Astrocyte of the hippocampus (primary cell): ENCODE results near the gene TEX29.

ENCODE experiments used
- DNase-seq: peaks from one replicate; pipeline ENCODE4 v3.0.0; 2011; ENCODE audit warnings: low read depth, low spot score

Gene TEX29

DNA sequence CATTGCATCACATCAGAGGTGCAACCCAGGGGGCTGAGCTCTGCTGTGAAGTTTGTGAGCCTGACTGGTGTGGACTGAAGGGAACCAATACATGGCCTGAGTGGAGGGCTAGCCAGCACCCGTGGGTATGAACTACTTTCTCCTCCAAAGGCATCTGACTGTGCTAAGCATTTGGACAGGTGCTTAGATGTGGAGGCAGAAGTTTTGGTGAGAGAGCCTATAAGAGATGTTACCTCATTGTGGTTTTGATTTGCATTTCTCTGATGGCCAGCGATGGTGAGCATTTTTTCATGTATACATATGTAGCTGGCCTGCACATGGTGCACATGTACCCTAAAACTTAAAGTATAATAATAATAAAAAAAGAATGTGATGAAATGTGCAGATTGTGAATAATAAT, 46.9 kb downstream of the TEX29 start:
- DNase-seq = no peak

DNA sequence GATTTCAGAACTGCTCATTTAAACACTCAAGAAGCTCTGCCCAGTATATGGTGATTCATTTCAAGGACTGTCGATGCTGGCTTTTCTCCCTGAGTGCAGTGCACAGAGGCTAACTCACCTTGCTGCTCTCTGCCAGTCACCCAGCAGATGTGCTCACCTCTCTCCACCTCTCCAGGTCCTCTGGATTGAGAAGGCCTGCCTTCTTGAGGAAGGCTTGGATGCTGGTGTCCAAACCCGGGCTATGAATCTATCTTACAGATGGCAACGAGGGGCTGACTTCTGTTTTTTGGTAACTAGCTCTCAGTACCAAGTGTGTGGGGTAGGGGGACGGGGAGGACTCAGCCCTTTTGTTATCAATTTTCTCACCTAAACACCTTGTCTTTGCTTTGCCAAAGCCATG, 47.6 kb downstream of the TEX29 start:
- DNase-seq = no peak

DNA sequence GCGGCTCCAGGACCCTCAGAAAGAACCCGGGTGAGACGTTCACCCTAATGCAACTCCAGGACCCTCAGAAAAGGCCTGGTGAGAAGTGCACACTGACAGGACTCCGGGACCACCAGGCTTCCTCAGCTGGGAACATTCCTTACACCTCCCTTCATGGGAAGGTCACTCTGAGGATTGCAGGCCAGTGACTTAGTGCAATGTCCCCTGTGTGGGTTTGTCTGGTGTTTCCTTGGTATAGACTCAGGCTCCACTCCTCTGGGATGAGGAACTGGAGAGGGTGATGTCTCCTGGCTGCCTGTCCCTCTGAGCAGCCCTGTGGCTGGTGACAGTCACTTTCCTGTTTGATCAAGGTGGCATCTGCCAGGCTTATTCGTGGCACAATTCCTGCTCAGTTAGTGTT, 49.7 kb downstream of the TEX29 start:
- DNase-seq = no peak

DNA sequence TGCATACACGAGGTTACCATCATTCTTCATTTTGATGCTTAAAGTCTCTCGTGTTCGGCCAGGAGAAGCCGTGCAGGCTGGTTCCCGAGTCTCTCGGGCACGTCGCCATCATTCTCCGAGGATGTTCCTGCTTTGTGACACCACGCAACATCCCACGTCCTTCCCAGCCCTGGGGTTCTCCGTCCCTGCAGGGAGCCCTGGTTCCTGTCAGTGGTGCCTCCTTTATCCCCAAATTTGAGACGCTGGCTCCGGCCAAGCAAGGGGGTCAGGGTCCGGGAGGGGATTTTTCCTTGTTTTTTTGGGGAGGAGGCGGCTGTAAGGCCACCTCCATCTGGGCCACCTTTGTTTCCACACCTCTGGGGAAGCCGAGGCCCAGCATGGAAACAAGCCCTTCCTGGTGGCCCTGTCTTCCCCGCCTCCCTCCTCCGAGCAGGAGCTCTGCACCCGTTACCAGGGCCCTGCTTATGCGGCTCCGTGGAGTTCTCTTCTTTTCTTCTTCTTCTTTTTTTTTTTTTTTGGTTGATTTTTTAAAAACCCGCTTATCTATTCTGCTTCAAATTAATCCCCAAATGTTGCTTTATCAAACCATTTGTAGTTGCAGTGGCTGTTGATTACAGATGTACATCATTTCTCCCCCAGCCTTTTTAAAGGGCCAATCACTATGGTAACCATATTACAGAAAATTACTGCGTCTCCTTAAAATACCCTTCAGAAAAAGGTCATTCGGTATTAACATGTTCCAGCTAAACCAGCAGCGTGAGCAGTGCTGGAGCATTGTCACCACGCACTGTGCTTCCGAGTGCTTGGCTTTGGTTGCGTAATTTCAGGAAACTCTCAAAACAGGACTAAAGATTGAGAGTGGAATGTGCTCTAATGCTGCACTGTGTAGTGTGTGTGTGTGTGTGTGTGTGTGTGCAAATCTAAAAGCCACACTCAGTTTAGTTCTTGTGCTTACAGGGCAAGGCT, 50.4 kb downstream of the TEX29 start:
- DNase-seq = no peak

- no peak for DNase-seq
Observed at GRCh38 chr13:111371720-111372119, 51.3 kb downstream of the TEX29 start.

GRCh38 chr13:111372651-111373425, 52.4 kb downstream of the TEX29 start:
- no peak for DNase-seq

- DNase-seq = no peak
Observed at GRCh38 chr13:111373486-111373885, 53.0 kb downstream of the TEX29 start.

- DNase-seq = no peak
Observed at GRCh38 chr13:111380431-111380830, 60.0 kb downstream of the TEX29 start.

- no peak for DNase-seq
Observed at GRCh38 chr13:111382411-111382810, 62.0 kb downstream of the TEX29 start.

DNA sequence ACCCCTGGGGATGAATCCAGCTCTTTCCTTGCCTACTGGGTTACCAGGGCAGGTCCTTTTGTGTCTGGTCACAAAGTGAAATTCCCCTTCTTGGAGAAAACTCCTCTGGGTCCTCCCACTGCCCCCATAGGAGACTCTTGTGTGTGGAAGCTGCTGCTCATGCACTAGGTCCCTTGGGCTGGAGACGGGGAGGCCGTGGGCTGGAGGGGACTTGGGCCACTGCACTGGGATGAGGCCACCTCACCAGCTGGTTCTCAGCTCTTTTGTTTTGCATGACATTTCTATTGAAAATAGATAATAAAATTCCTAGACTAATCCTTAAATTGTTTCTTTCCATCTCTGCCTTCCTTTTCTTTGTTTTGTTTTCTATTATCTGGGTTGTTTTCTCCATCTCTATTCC, 62.4 kb downstream of the TEX29 start:
- DNase-seq = no peak

DNA sequence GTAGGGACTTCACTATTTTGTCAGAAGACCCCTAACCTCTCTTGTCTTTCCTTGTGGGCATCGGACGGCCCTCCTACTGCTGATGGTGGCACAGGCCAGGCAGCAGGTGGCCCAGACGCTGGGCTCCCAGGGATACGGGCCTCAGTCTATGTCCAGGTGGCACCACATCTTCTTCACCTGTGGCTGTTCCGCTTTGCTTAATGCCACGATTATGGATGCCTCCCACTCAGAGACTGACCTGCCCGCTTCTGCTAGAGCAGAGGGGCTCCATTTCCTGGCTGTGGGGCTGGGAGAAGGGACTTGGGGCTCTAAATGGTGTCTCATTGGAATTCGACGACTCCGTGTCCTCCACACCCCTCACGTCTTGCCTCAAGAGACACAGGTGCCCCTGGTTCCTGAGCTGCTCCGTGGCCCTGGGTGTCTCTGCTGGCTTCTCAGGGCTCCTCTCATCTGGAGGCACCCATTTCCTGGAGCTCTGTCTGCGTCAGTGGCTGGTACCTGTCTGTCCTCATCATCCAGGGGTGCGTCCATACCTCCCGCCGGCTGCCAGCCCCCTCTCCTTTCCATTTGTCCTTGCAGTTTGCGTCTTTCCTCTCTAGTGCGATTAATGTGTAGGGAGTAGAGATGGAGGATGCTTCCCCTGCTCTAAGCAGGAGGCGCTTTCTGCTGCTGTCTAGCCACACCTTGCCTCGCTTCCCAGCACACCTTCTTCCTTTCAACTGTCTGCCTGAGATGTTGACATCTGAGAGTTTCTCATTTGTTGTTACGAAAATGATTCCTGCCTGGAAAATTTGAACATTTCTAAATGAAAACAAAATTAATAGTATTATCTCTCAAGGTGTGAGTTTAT, 63.4 kb downstream of the TEX29 start:
- DNase-seq = no peak

- no peak for DNase-seq
Observed at GRCh38 chr13:111384441-111385182, 64.2 kb downstream of the TEX29 start.

DNA sequence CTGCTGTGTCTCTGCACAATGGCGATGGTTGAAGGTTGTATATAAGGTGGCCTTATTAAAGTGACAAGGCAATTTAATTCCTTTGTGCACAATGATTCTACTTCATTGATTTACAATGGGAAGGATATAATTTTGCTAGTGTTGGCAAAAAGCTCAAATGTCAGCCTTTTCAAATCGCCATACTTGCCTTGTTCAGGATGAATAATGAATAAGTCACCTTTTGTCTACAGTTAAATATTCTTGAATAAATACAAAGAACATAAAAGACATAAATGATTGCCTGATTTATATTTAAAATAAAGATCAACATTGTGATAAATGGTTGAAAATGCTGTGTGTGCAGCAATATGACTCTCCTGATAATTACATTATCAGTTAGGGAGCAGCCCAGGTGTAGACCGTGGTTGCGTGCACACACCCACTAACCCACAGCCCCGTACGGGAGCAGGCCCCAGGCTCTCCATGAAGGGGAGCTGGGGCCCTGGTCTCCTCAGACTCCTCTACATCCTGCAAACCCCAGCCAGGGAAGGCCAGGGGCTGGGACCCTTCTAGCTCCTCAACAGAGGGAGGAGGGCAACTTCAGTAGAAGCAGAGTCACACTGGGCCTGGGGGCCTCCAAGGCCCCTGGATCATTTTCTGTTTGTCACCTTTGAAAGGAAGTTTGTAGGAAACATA, 64.9 kb downstream of the TEX29 start:
- DNase-seq = no peak

DNA sequence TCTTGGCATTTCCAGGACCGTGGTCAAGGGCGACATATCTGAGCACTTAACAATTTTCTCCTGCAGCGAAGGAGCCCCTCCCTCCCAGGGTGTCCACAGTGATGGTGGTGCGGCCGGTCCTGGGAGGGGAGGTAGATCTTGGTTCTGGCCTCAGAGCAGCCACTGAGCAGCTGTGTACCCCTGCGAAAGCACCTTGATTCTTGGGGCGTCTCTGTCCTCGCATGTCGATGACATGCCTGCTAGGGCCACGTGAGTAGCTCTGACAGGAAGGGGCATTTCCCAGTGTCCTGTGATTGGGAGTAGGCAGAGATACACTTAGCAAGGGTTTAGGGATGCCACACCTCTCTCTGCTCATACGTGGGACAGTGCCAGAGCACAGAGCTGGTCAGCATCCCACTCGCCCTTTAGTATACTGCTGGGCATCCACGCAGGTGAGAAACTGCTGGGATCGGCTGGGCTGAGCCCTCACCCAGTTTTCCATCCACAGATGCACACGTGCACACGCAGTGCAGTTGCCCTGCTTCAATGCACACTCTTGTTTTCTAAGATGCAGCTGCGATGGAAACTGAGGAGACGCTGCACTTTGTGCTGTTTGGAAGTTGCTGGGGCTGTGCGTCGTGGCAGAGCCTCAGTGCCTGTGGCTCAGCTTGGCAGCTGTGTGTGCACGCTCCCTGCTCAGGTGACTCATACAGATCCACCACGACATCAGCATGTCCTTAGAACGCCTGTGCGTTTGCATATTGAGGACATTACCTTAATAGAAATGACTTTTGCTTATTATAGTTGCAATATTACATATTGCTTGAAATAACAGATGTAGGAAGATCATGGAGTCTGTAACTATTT, 66.8 kb downstream of the TEX29 start:
- no peak for DNase-seq

DNA sequence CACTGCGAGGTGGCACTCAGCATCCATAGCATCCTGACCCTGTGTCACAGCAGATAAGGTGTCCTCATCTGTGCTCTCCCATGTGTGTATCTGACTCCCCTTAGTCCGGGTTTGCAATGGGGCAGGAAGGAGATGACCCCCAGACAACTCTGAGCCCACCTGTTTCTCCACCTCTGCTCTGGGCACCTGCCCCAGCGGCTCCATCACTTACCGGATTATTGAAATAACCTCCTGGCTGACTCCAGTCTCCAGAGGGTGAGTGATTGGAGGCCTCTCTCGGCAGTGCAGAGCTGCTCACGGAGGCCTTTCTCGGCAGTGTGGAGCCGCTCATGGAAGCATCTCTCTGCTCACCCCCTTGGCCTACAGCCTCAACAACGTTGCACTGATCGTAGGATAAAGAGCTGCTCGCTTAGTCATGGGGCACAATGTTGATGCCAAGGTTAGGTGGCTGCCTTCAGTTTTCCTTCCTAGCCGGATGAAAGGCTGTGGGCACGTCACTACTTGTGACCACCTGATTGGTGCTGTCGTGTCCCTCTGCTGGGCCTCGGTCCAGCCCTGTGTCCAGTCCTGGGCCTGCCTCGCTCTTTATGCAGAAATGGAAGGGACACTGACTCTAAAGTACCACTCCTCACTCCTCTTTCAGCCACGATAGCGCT, 67.6 kb downstream of the TEX29 start:
- no peak for DNase-seq

- DNase-seq = no peak
Observed at GRCh38 chr13:111388851-111389500, 68.5 kb downstream of the TEX29 start.

DNA sequence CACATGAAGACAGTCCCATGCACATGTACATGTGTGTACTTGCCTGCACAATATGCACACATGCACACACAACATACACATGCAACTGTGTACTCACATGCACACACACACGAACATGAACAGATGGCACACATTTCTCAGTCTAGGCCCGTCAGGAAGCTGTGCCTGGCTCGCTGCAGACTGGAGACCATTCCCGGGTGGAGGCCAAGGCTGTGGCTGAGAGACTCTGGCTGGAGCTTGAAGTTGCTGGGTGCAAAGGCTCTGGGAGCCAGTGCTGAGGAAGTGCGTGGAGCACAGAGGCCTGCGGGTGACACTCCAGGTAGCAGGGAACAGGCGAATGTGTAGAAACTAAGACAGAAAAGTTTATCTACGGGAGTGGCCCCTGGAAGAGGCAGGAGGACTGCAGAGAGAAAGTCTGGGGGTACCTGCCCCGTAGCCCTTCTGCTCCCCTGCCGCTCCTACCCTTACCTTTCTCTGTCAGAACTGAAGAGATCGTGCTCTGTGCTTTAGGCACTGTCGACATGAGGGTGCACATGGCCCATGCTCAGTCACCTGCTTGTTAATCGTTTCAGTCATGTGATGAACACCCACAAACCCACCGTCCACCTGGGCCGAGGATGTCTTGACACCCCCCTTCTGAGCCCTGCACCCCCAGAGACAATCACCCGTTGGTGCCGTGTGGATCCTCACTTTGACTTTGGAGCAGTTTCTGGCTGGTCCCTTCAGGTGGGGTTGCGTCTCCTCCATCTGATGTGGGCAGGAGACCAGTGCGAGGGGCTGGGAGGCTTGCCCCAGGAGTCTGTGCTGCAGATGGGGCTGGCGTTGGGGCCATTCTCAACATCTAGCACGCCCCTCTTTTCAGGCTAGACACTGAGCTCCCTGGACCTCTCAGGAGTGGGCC, 69.4 kb downstream of the TEX29 start:
- DNase-seq = no peak
